Measurements from ENCODE around the gene DCC.

- TF ChIP-seq RCOR1 (IDR thresholded peaks at IDR 0.05; ENCODE audit: low read length) (no peak), CTCF (IDR thresholded peaks at IDR 0.05) (no peak), FOSL2 (IDR thresholded peaks at IDR 0.05; ENCODE audit: borderline replicate concordance, low read depth) (no peak), NFIC (IDR thresholded peaks at IDR 0.05; ENCODE audit: borderline replicate concordance) (no peak), EZH2phosphoT487 (IDR thresholded peaks at IDR 0.05; ENCODE audit: borderline replicate concordance, low read depth) (no peak), RFX5 (IDR thresholded peaks at IDR 0.05; ENCODE audit: low read length) (no peak), USF2 (IDR thresholded peaks at IDR 0.05; ENCODE audit: borderline replicate concordance, low read depth, low read length) (no peak), SIN3A (IDR thresholded peaks at IDR 0.05; ENCODE audit: borderline replicate concordance, low read depth, low read length) (no peak), CHD2 (IDR thresholded peaks at IDR 0.05; ENCODE audit: low read length, partially characterized antibody) (no peak), USF1 (IDR thresholded peaks at IDR 0.05; ENCODE audit: borderline replicate concordance, low read depth) (no peak), FOXM1 (IDR thresholded peaks at IDR 0.05; ENCODE audit: low read depth) (no peak)
These were observed 597.8 kb downstream of the DCC start for GRCh38 chr18:52937840-52938239.
